ENCODE measurements around the gene ZFYVE19.

The ZFYVE19 gene

DNA sequence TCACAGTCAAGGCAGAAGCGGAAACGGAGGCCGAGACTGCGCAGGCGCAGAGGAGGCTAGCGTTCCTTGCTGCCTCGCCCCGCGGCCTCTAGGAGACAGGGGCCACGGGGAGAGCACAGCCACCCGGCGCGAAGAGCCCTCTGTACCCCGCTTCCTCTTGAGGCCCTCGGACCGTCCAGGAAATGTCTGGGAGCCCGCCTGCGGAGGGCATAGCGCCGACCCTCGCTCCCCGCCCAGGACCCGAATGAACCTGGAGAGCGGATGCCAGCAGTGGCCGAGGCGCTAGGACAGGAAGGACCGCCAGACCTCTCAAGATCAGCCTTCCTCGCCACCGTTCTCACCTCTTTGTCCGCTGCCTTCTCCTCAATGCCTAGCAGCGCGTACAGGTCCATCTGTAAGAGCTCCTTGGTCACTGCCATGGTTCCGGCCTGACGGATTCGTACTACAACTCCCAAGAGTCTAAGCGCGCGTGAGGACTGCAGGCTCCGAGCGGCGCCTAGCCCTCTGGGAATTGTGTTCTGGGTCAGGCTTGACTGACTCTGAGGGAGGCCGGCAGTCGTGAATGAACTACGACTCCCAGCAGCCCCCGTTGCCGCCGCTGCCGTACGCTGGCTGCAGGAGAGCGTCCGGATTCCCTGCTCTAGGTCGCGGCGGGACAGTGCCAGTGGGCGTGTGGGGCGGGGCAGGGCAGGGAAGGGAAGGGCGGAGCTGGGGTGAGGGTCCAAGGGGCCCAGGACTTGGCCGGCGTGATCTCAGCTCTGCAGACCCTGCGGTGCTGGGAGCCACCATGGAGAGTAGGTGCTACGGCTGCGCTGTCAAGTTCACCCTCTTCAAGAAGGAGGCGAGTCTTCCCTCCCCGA is at the start of gene ZFYVE19, which contains the start of gene DNAJC17:
Gene ZFYVE19, plus strand, starts transcription at position 62 of the 860 bp plus-strand sequence. Its CDS starts 501 bp downstream, at position 563.
Gene DNAJC17, minus strand, starts transcription at position 446 of the 860 bp plus-strand sequence. Its CDS starts 27 bp downstream, at position 419.
- H3K27ac ChIP-seq: peak within 1 kb of the TSS; percentile 87
- TF ChIP-seq, protein P1, sequence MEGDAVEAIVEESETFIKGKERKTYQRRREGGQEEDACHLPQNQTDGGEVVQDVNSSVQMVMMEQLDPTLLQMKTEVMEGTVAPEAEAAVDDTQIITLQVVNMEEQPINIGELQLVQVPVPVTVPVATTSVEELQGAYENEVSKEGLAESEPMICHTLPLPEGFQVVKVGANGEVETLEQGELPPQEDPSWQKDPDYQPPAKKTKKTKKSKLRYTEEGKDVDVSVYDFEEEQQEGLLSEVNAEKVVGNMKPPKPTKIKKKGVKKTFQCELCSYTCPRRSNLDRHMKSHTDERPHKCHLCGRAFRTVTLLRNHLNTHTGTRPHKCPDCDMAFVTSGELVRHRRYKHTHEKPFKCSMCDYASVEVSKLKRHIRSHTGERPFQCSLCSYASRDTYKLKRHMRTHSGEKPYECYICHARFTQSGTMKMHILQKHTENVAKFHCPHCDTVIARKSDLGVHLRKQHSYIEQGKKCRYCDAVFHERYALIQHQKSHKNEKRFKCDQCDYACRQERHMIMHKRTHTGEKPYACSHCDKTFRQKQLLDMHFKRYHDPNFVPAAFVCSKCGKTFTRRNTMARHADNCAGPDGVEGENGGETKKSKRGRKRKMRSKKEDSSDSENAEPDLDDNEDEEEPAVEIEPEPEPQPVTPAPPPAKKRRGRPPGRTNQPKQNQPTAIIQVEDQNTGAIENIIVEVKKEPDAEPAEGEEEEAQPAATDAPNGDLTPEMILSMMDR (conservative IDR thresholded peaks at IDR 0.05): no peak

GRCh38 chr15:40759961-40760360 is 46.9 kb upstream of the ZFYVE19 start:
- no peak overlapping the region for H3K27ac ChIP-seq
- TF ChIP-seq, protein P1 (conservative IDR thresholded peaks at IDR 0.05): no peak

DNA sequence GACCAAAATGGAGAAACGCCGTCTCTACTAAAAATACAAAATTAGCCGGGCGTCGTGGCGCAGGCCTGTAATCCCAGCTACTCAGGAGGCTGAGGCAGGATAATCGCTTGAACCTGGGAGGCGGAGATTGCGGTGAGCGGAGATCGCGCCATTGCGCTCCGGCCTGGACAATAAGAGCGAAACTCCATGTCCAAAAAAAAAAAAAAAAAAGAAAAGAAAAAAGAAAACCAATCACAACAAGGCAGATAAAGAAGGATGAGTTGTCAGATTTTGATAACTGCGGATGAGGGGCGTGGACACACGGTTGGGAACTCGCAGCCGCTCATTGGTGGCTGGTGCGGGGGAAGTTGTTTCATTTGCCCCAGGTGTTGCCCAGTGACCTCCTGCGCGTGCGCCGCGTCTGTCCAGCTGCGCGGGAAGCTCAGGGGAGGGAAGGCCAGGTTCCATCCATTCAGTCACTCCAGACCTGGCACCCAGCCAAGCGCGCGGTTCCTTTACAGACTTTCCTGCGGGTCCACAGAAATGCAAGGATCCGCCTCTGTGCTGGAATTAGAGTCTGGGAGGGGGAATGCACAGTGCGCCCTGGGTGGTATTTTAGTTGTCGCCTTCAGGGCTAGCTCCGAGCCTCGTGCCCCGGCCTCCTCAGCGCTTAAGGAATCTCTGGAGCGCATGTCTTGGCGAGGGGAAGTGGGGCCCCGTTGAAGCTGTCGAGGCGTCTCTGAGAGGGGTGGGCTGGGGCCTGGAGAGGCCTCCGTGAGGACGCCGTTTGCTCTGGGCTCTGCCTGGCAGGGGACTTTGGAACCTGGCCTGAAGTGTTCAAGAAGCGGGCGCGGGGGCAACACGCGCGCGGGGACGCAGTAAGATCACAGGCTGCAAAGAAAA is 43.7 kb upstream of the ZFYVE19 start:
- peak overlapping the region; percentile 92 for H3K27ac ChIP-seq

DNA sequence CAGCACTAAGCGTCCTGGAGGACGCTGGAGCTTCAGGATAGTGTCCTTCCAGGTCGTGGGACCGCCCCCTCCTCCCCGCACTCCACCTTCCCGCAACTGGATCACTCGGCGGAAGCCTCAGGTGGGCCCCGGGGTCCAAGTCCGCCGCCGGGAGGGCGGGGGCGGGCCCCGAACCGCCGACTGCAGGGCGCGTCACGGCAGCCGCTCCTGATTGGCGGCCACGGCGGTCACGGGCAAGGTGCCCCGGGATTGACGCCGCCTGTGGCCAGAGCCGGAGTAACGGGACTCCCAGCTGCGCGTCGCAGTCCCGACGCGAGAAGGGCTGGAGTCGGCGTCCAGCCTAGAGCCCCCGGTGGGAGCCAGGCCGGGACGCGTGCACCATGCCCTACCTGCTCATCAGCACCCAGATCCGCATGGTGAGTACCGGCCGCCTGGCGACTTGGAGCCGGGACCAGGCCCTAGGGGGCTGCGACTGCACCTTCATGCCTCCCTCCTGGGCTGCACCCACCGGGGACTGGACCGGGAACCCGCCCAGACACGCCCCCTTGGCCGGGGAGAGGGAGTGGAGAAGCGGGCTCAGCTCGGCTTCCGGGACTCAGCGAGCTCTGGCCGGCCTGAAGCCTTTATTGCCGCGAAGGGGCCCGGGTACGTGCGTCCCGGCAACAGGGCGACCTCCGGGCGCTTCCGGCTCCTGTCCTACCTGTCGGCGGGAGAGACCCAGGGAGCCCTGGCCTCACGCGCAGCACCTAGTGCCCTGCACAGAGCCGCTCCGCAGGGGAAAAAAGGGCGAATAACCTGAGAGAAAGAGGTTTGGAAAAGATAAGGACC is 42.9 kb upstream of the ZFYVE19 start, which contains the start of gene GCHFR:
Gene GCHFR, plus strand, starts transcription at position 268 of the 828 bp plus-strand sequence. Its CDS starts 113 bp downstream, at position 381.
- TF ChIP-seq, protein P1 (conservative IDR thresholded peaks at IDR 0.05): peak; percentile 62
- H3K27ac ChIP-seq: peak within 1 kb of the TSS; percentile 92

More for the DNA sequence above, 43.7 kb upstream of the ZFYVE19 start:
- TF ChIP-seq, protein P1 (conservative IDR thresholded peaks at IDR 0.05): no peak

- TF ChIP-seq, protein P1 (conservative IDR thresholded peaks at IDR 0.05): no peak
- H3K27ac ChIP-seq: peak overlapping the region; percentile 92
These were observed 42.2 kb upstream of the ZFYVE19 start for GRCh38 chr15:40764629-40765103.

GRCh38 chr15:40766194-40766815 is 40.6 kb upstream of the ZFYVE19 start:
- TF ChIP-seq, protein P1 (conservative IDR thresholded peaks at IDR 0.05): no peak
- H3K27ac ChIP-seq: no peak overlapping the region; the same call in 1 of the 2 replicates
